Immature natural killer cell (primary cell): ENCODE data around the gene RAET1G. TPM values are rescaled to one million over a fixed set of nuclear protein-coding genes. Genes with fewer than 3 reads are reported as not detected.
"Not testable (repeated sequence)": the region's sequence is repeated elsewhere in the genome, so short reads cannot be mapped to it uniquely, and the experiment has no call there.

Experiments used
- DNase-seq, 3 donors: peaks; one replicate each; pipeline ENCODE4 v3.0.0; 2022; ENCODE audit warnings: mixed read lengths in 1 of 3
- H3K27ac Mint-ChIP-seq, 6 donors: one replicate each; pipeline ENCODE4 v1.8.0; 2020; ENCODE audit warnings: mixed read lengths in 6 of 6, mild to moderate bottlenecking in 5 of 6, inconsistent platforms in 4 of 6, moderate library complexity in 3 of 6
- H3K27me3 Mint-ChIP-seq, 3 donors: one replicate each; pipeline ENCODE4 v1.8.0; 2020 to 2021; ENCODE audit warnings: low read depth in 3 of 3, mild to moderate bottlenecking in 3 of 3, mixed read lengths in 3 of 3, moderate library complexity in 3 of 3, inconsistent platforms in 1 of 3
- H3K36me3 Mint-ChIP-seq, 3 donors: one replicate each; pipeline ENCODE4 v1.8.0; 2020; ENCODE audit warnings: mixed read lengths in 3 of 3, inconsistent platforms in 2 of 3, mild to moderate bottlenecking in 2 of 3
- H3K4me1 Mint-ChIP-seq, 2 donors: one replicate each; pipeline ENCODE4 v1.8.0; 2020; ENCODE audit warnings: inconsistent platforms in 2 of 2, mild to moderate bottlenecking in 2 of 2, mixed read lengths in 2 of 2, moderate library complexity in 1 of 2
- H3K4me3 Mint-ChIP-seq, 5 donors: one replicate each; pipeline ENCODE4 v1.8.0; 2020; ENCODE audit warnings: mild to moderate bottlenecking in 5 of 5, mixed read lengths in 5 of 5, inconsistent platforms in 3 of 5, moderate library complexity in 3 of 5
- H3K9me3 Mint-ChIP-seq, 6 donors: one replicate each; pipeline ENCODE4 v1.8.0; 2020; ENCODE audit warnings: mild to moderate bottlenecking in 6 of 6, mixed read lengths in 6 of 6, inconsistent platforms in 4 of 6, moderate library complexity in 3 of 6
- polyA plus RNA-seq, 3 donors: library from polyadenylated mRNA; unstranded; fragments of 300-500 nt; fragmentation: Illumina TruSeq; gene quantifications; one replicate each; pipeline ENCODE4 v1.2.3, GENCODE V29; 2021

The RAET1G gene
- polyA plus RNA-seq, 3 donors from 2014 or later: not detected

- no peaks in the 10 kb centered on the region for H3K4me1 Mint-ChIP-seq
- no peak overlapping the region for H3K4me3 Mint-ChIP-seq
- H3K27me3 Mint-ChIP-seq: peaks cover 3 to 18% (median 14%) of the 10 kb centered on the region in 3 donors
- DNase-seq: no peak
- H3K27ac Mint-ChIP-seq: no peak overlapping the region
- peaks cover 0 to 8% (median 2%) of the 10 kb centered on the region in 6 donors for H3K9me3 Mint-ChIP-seq
- H3K36me3 Mint-ChIP-seq: peaks cover 4 to 5% (median 4%) of the 10 kb centered on the region in 3 donors
These were observed 13.0 kb downstream of the RAET1G start for GRCh38 chr6:149909701-149910470.

- not testable (repeated sequence) for H3K4me1 Mint-ChIP-seq, DNase-seq, H3K4me3 Mint-ChIP-seq, H3K9me3 Mint-ChIP-seq, H3K27ac Mint-ChIP-seq, H3K36me3 Mint-ChIP-seq
- H3K27me3 Mint-ChIP-seq: peaks cover 3 to 18% (median 11%) of the 10 kb centered on the region in 3 donors
These were observed 14.4 kb downstream of the RAET1G start for GRCh38 chr6:149908480-149908879.

- no peak overlapping the region for H3K27ac Mint-ChIP-seq
- H3K36me3 Mint-ChIP-seq: peaks cover 4 to 5% (median 4%) of the 10 kb centered on the region in 3 donors
- DNase-seq: no peak
- H3K9me3 Mint-ChIP-seq: peaks cover 0 to 8% (median 2%) of the 10 kb centered on the region in 6 donors
- H3K4me3 Mint-ChIP-seq: no peak overlapping the region
- H3K4me1 Mint-ChIP-seq: no peaks in the 10 kb centered on the region
- H3K27me3 Mint-ChIP-seq: peaks cover 3 to 14% (median 9%) of the 10 kb centered on the region in 3 donors
These were observed 15.6 kb downstream of the RAET1G start for GRCh38 chr6:149907317-149907716.

GRCh38 chr6:149906405-149906804 is 16.5 kb downstream of the RAET1G start:
- Mint-ChIP-seq H3K27ac (no peak overlapping the region), H3K36me3 (peaks cover 4 to 5% (median 4%) of the 10 kb centered on the region in 3 donors), H3K4me1 (no peaks in the 10 kb centered on the region), H3K27me3 (peaks cover 3 to 11% (median 8%) of the 10 kb centered on the region in 3 donors), H3K9me3 (peaks cover 0 to 8% (median 2%) of the 10 kb centered on the region in 6 donors), H3K4me3 (no peak overlapping the region)
- no peak for DNase-seq

- no peaks in the 10 kb centered on the region for H3K4me1 Mint-ChIP-seq
- peaks cover 0 to 8% (median 2%) of the 10 kb centered on the region in 6 donors for H3K9me3 Mint-ChIP-seq
- peaks cover 4 to 5% (median 4%) of the 10 kb centered on the region in 3 donors for H3K36me3 Mint-ChIP-seq
- H3K27me3 Mint-ChIP-seq: peaks cover 3 to 8% (median 6%) of the 10 kb centered on the region in 3 donors
- no peak for DNase-seq
- H3K4me3 Mint-ChIP-seq: no peak overlapping the region
- no peak overlapping the region for H3K27ac Mint-ChIP-seq
These were observed 17.0 kb downstream of the RAET1G start for GRCh38 chr6:149905911-149906371.

- peaks cover 3 to 6% (median 5%) of the 10 kb centered on the region in 3 donors for H3K27me3 Mint-ChIP-seq
- H3K27ac Mint-ChIP-seq: no peak overlapping the region
- H3K36me3 Mint-ChIP-seq: peaks cover 4 to 5% (median 4%) of the 10 kb centered on the region in 3 donors
- peaks cover 0 to 8% (median 2%) of the 10 kb centered on the region in 6 donors for H3K9me3 Mint-ChIP-seq
- DNase-seq: no peak
- no peaks in the 10 kb centered on the region for H3K4me1 Mint-ChIP-seq
- no peak overlapping the region for H3K4me3 Mint-ChIP-seq
These were observed 17.5 kb downstream of the RAET1G start for GRCh38 chr6:149905371-149905910.

- no peak for DNase-seq
- Mint-ChIP-seq H3K9me3 (peaks cover 0 to 8% (median 2%) of the 10 kb centered on the region in 6 donors), H3K36me3 (peaks cover 4 to 5% (median 4%) of the 10 kb centered on the region in 3 donors), H3K4me1 (no peaks in the 10 kb centered on the region), H3K27me3 (peaks cover 2 to 7% (median 6%) of the 10 kb centered on the region in 3 donors), H3K4me3 (no peak overlapping the region), H3K27ac (no peak overlapping the region)
These were observed 18.1 kb downstream of the RAET1G start for GRCh38 chr6:149904661-149905370.

GRCh38 chr6:149903938-149904611 is 18.8 kb downstream of the RAET1G start:
- Mint-ChIP-seq H3K27ac (no peak overlapping the region), H3K4me1 (no peaks in the 10 kb centered on the region), H3K27me3 (peaks cover 5 to 7% (median 6%) of the 10 kb centered on the region in 3 donors), H3K9me3 (peaks cover 0 to 8% (median 2%) of the 10 kb centered on the region in 6 donors), H3K36me3 (peaks cover 4 to 5% (median 4%) of the 10 kb centered on the region in 3 donors), H3K4me3 (no peak overlapping the region)
- DNase-seq: no peak

GRCh38 chr6:149901444-149902140 is 21.3 kb downstream of the RAET1G start:
- Mint-ChIP-seq H3K27me3 (peaks cover 4 to 7% (median 5%) of the 10 kb centered on the region in 3 donors), H3K9me3 (no peaks in the 10 kb centered on the region), H3K4me3 (no peak overlapping the region), H3K4me1 (no peaks in the 10 kb centered on the region), H3K36me3 (no peaks in the 10 kb centered on the region), H3K27ac (no peak overlapping the region)
- DNase-seq: no peak

GRCh38 chr6:149900620-149901443 is 22.1 kb downstream of the RAET1G start:
- H3K4me3 Mint-ChIP-seq: no peak overlapping the region
- H3K27me3 Mint-ChIP-seq: peaks cover 2 to 6% (median 5%) of the 10 kb centered on the region in 3 donors
- no peaks in the 10 kb centered on the region for H3K4me1 Mint-ChIP-seq
- no peak overlapping the region for H3K27ac Mint-ChIP-seq
- H3K36me3 Mint-ChIP-seq: no peaks in the 10 kb centered on the region
- no peaks in the 10 kb centered on the region for H3K9me3 Mint-ChIP-seq
- DNase-seq: no peak

GRCh38 chr6:149899926-149900619 is 22.8 kb downstream of the RAET1G start:
- Mint-ChIP-seq H3K4me1 (no peaks in the 10 kb centered on the region), H3K9me3 (no peaks in the 10 kb centered on the region), H3K4me3 (no peak overlapping the region), H3K27ac (no peak overlapping the region), H3K27me3 (peaks cover 2 to 6% (median 5%) of the 10 kb centered on the region in 3 donors), H3K36me3 (no peaks in the 10 kb centered on the region)
- no peak for DNase-seq

GRCh38 chr6:149899486-149899885 is 23.4 kb downstream of the RAET1G start:
- H3K4me1 Mint-ChIP-seq: no peaks in the 10 kb centered on the region
- H3K4me3 Mint-ChIP-seq: no peak overlapping the region
- H3K9me3 Mint-ChIP-seq: no peaks in the 10 kb centered on the region
- peaks cover 5 to 6% (median 5%) of the 10 kb centered on the region in 3 donors for H3K27me3 Mint-ChIP-seq
- H3K27ac Mint-ChIP-seq: no peak overlapping the region
- no peak for DNase-seq
- no peaks in the 10 kb centered on the region for H3K36me3 Mint-ChIP-seq
